Endothelial cell of umbilical vein (primary cell): Measurements from ENCODE around the gene CACNA1C. TPM values are rescaled to one million over a fixed set of nuclear protein-coding genes. Genes with fewer than 3 reads are reported as not detected.

Experiments
- BruUV-seq: library from RNA; stranded (reverse); fragments of 400-500 nt; replicated peaks from 2 replicates; lab custom pipeline; 2021; lab: Mats Ljungman, UMichigan
- CTCF ChIA-PET: fragments of 300-600, 350-600 bp; sonication (Branson Sonifier 250); formaldehyde crosslinking; loops from one replicate; lab custom pipeline; 2021; ENCODE audit warnings: antibody characterized with exemption, inconsistent platforms; lab: Charles Lee
- POLR2A ChIA-PET: fragments of 300-600, 350-600 bp; sonication (Branson Sonifier 250); formaldehyde crosslinking; loops from one replicate; lab custom pipeline; 2021; ENCODE audit warnings: antibody characterized with exemption, inconsistent platforms; lab: Charles Lee
- DNase-seq: peaks from one replicate; pipeline ENCODE4 v3.0.0-alpha.2; 2011; ENCODE audit warnings: low read depth, low spot score
- FAIRE-seq: peaks from 2 replicates; lab custom pipeline; 2011; peaks lifted over from hg19 to GRCh38; lab: Jason Lieb, UNC
- H2AFZ ChIP-seq: 2 replicates; pipeline ENCODE4 v1.6.0; 2012; ENCODE audit warnings: low read depth, low read length, control low read depth, inconsistent platforms
- H3K27ac ChIP-seq: 2 replicates; pipeline ENCODE4 v1.5.1; 2011; ENCODE audit warnings: low read depth, mild to moderate bottlenecking, control low read depth, low read length, moderate library complexity; ENCODE audit not compliant: insufficient read depth
- H3K27me3 ChIP-seq, 2 experiments: 2 replicates each; pipeline versions ENCODE4 v1.6.0 to v1.6.1; 2011; ENCODE audit warnings: low read length in 2 of 2, mixed read lengths in 1 of 2; ENCODE audit not compliant: control insufficient read depth in 2 of 2, insufficient read depth in 2 of 2
- H3K36me3 ChIP-seq, 2 experiments: 2 replicates in 1 of 2; 3 replicates in 1 of 2; pipeline ENCODE4 v1.5.1; 2011; ENCODE audit warnings: low read length in 2 of 2, mild to moderate bottlenecking in 1 of 2, moderate library complexity in 1 of 2; ENCODE audit not compliant: control insufficient read depth in 2 of 2, insufficient read depth in 2 of 2; ENCODE audit errors: extremely low read depth in 1 of 2
- H3K4me1 ChIP-seq: 3 replicates; pipeline ENCODE4 v1.5.1; 2011; ENCODE audit warnings: mild to moderate bottlenecking, low read length; ENCODE audit not compliant: control insufficient read depth, insufficient read depth; ENCODE audit errors: extremely low read depth
- H3K4me2 ChIP-seq: 2 replicates; pipeline ENCODE4 v1.6.1; 2011; ENCODE audit warnings: low read length, control low read depth, mixed read lengths; ENCODE audit not compliant: insufficient read depth
- H3K4me3 ChIP-seq, 3 experiments: fragments of 200-600 bp in 1 of 3; sonication (generic), shearing (Covaris generic) in 1 of 3; replicated peaks in 1 of 3; 2 replicates each; pipeline ENCODE4 v1.5.1; 2011 to 2016; ENCODE audit warnings: control low read depth in 3 of 3, low read length in 3 of 3, mild to moderate bottlenecking in 2 of 3, inconsistent platforms in 1 of 3, low read depth in 1 of 3, moderate library complexity in 1 of 3; ENCODE audit not compliant: insufficient read depth in 1 of 3
- H3K79me2 ChIP-seq: 2 replicates; pipeline ENCODE4 v1.6.0; 2012; ENCODE audit warnings: low read length, inconsistent platforms; ENCODE audit not compliant: control insufficient read depth, insufficient read depth
- H3K9ac ChIP-seq: replicated peaks from 2 replicates; pipeline ENCODE3; 2011; ENCODE audit warnings: low read length, control low read depth; ENCODE audit not compliant: insufficient read depth; ENCODE audit errors: extremely low read depth
- H3K9me1 ChIP-seq: replicated peaks from 3 replicates; pipeline ENCODE4 v1.6.0; 2011; ENCODE audit warnings: mild to moderate bottlenecking, low read length; ENCODE audit not compliant: control insufficient read depth, insufficient read depth; ENCODE audit errors: extremely low read depth
- H3K9me3 ChIP-seq: replicated peaks from 2 replicates; pipeline ENCODE4 v1.5.1; 2012; ENCODE audit warnings: low read length, inconsistent platforms; ENCODE audit not compliant: control insufficient read depth, insufficient read depth
- H4K20me1 ChIP-seq: replicated peaks from 2 replicates; pipeline ENCODE3; 2011; ENCODE audit warnings: mild to moderate bottlenecking, low read length; ENCODE audit not compliant: control insufficient read depth, insufficient read depth; ENCODE audit errors: extremely low read depth
- EZH2 ChIP-seq: IDR thresholded peaks from 2 replicates; pipeline ENCODE4 v1.6.1; 2012; ENCODE audit warnings: borderline replicate concordance, low read depth, mild to moderate bottlenecking, moderate library complexity, low read length, inconsistent platforms; ENCODE audit not compliant: severe bottlenecking
- GATA2 ChIP-seq: IDR thresholded peaks from 2 replicates; pipeline ENCODE4 v1.7.0; 2011; ENCODE audit warnings: low read depth, mild to moderate bottlenecking, moderate library complexity, mixed read lengths, low read length; ENCODE audit not compliant: insufficient read length, insufficient read depth
- JUN ChIP-seq: IDR thresholded peaks from 2 replicates; pipeline ENCODE4 v1.6.1; 2011; ENCODE audit warnings: borderline replicate concordance, low read depth; ENCODE audit not compliant: insufficient read length, insufficient read depth
- MYC ChIP-seq: IDR thresholded peaks from one replicate; pipeline ENCODE4 v1.6.1; 2011; ENCODE audit warnings: mild to moderate bottlenecking, low read depth, low read length
- POLR2A ChIP-seq: IDR thresholded peaks from 2 replicates; pipeline ENCODE4 v1.6.1; 2012; ENCODE audit warnings: low read depth, mild to moderate bottlenecking, control low read depth, low read length
- POLR2AphosphoS5 ChIP-seq: IDR thresholded peaks from 2 replicates; pipeline ENCODE4 v1.6.1; 2012; ENCODE audit warnings: low read depth, mild to moderate bottlenecking, control low read depth, low read length, moderate library complexity; ENCODE audit not compliant: insufficient read depth
- dilution Hi-C: fragments of 300-500 bp; cut with MboI; formaldehyde crosslinking; loops from one replicate; pipeline ENCODE4 v1.15.0; 2019; ENCODE audit warnings: low sequenced_read_pairs; ENCODE audit not compliant: extremely low pct_ligation_motif_present
- intact Hi-C: fragments of 100-400 bp; cut with micrococcal nuclease; formaldehyde crosslinking; loops from one replicate; pipeline ENCODE4 v1.10.0; 2022
- polyA plus RNA-seq, 4 experiments: library from polyadenylated mRNA; depleted of rRNA in 3 of 4; stranded (reverse) in 3 of 4; unstranded in 1 of 4; fragments of >200 nt; gene quantifications; 2 replicates each; pipeline versions ENCODE4 v1.2.1 to v1.2.3, GENCODE V29; 2011 to 2012; ENCODE audit warnings: missing spikeins in 1 of 4
- total RNA-seq: library from RNA; stranded (reverse); gene quantifications from 2 replicates; pipeline ENCODE4 v1.2.3, GENCODE V29; 2021
- TF ChIP-seq, protein P1 (sequence below), 2 donors: IDR thresholded peaks; 1 replicate in 1 of 2; 2 replicates in 1 of 2; pipeline ENCODE4 v1.5.1; 2011; ENCODE audit warnings: low read length in 2 of 2, mild to moderate bottlenecking in 2 of 2, moderate library complexity in 2 of 2, control low read depth in 1 of 2, inconsistent platforms in 1 of 2, low read depth in 1 of 2; ENCODE audit not compliant: insufficient read depth in 1 of 2; ENCODE audit errors: extremely low read depth in 1 of 2
- TF ChIP-seq, protein P2 (sequence below): IDR thresholded peaks from 2 replicates; pipeline ENCODE4 v1.6.1; 2011; ENCODE audit not compliant: insufficient read depth, insufficient read length

Gene CACNA1C
- total and polyA plus RNA-seq, 2 donors (not counting 3 experiments of a cell fraction or from before 2014, with no cell fraction given), result not detected

DNA sequence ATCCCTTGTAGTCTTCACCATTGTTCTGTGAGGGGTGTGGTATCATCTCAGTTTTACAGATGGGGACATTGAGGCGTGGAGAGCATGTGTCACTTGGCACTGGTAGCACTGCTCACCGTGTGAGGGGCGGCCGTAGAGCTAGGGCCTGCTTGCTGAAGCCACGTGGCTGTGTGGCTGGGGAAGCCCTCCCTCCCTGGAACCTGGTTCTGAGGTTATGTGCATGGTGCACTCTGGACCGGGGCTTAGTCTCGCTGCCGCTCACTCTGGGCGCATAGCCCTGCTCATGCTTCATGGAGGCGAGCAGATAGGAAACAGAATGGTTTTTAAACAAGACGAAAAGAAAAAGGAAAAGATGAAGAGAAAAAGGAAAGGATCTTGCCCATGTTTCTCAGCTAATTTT lies 46.1 kb downstream of the CACNA1C start:
- Histone ChIP-seq H3K36me3 (no peaks in the 10 kb centered on the region), H3K4me2 (no peak overlapping the region), H3K27me3 (no peaks in the 10 kb centered on the region), H3K4me3 (no peak overlapping the region), H2AFZ (no peak overlapping the region), H3K9me1 (no peaks in the 10 kb centered on the region), H3K27ac (no peak overlapping the region), H4K20me1 (no peaks in the 10 kb centered on the region), H3K4me1 (no peaks in the 10 kb centered on the region), H3K79me2 (no peaks in the 10 kb centered on the region), H3K9ac (no peak overlapping the region), H3K9me3 (no peaks in the 10 kb centered on the region)
- BruUV-seq, result no TSS peak
- no peak for DNase-seq
- ChIA-PET POLR2A (no interaction called here), CTCF (no interaction called here)
- intact Hi-C loops, result no loop called here
- FAIRE-seq, result no peak
- dilution Hi-C loops, result no loop called here
- TF ChIP-seq JUN (no peak), POLR2A (no peak), EZH2 (no peak), POLR2AphosphoS5 (no peak), MYC (no peak), GATA2 (no peak)
- TF ChIP-seq, protein P1, sequence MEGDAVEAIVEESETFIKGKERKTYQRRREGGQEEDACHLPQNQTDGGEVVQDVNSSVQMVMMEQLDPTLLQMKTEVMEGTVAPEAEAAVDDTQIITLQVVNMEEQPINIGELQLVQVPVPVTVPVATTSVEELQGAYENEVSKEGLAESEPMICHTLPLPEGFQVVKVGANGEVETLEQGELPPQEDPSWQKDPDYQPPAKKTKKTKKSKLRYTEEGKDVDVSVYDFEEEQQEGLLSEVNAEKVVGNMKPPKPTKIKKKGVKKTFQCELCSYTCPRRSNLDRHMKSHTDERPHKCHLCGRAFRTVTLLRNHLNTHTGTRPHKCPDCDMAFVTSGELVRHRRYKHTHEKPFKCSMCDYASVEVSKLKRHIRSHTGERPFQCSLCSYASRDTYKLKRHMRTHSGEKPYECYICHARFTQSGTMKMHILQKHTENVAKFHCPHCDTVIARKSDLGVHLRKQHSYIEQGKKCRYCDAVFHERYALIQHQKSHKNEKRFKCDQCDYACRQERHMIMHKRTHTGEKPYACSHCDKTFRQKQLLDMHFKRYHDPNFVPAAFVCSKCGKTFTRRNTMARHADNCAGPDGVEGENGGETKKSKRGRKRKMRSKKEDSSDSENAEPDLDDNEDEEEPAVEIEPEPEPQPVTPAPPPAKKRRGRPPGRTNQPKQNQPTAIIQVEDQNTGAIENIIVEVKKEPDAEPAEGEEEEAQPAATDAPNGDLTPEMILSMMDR (IDR thresholded peaks at IDR 0.05; ENCODE audit: extremely low read depth in 1 of 2, insufficient read depth in 1 of 2, low read depth in 1 of 2, low read length in 2 of 2), result no peak
- TF ChIP-seq, protein P2, sequence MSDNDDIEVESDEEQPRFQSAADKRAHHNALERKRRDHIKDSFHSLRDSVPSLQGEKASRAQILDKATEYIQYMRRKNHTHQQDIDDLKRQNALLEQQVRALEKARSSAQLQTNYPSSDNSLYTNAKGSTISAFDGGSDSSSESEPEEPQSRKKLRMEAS, result no peak
